Putamen (tissue), 1 donor: ENCODE measurements around the gene EEIG1.
A peak's percentile ranks its signal among the peaks of the same experiment; 100 is the strongest.

Experiments used
- DNase-seq: peaks from one replicate; pipeline ENCODE4 v3.0.0-alpha.2; 2016; ENCODE audit warnings: low spot score

EEIG1 gene

GRCh38 chr9:128001151-128001778 is 20.5 kb upstream of the EEIG1 start:
- DNase-seq = no peak

DNA sequence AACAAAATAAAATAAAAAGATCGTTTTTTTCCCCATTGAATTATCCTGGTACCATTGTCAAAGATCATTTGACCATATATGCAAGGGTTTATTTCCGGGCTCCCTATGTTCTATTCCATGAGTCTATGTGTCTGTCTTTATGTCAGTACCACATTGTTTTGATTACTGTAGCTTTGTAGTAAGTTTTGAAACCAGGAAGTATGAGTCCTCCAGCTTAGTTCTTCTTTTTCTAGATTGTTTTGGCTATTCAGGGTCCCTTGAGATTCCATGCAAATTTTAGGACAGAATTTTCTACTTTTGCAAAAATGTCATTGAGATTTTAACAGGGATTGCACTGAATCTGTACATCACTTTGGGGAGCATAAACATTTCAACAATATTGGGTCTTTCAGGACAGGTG is 18.7 kb upstream of the EEIG1 start:
- DNase-seq = no peak

DNA sequence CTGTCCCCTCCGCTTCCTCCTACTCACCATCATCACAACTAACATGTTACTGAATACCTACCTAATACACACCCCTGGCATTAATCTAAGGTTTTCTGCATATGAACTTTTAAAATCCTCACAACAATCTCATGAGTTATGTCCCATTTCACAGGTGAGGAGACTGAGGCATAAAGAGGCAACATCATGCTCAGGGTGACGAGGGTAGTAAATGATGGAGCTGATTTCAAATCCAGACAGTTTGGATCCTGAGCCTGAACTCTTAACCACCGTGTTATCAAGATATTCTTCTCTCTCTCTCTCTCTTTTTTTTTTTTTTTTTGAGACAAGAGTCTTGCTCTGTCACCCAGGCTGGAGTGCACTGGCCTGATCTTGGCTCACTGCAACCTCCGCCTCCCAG is 12.9 kb upstream of the EEIG1 start:
- DNase-seq = no peak

GRCh38 chr9:127991757-127992274 is 11.0 kb upstream of the EEIG1 start:
- no peak for DNase-seq

DNA sequence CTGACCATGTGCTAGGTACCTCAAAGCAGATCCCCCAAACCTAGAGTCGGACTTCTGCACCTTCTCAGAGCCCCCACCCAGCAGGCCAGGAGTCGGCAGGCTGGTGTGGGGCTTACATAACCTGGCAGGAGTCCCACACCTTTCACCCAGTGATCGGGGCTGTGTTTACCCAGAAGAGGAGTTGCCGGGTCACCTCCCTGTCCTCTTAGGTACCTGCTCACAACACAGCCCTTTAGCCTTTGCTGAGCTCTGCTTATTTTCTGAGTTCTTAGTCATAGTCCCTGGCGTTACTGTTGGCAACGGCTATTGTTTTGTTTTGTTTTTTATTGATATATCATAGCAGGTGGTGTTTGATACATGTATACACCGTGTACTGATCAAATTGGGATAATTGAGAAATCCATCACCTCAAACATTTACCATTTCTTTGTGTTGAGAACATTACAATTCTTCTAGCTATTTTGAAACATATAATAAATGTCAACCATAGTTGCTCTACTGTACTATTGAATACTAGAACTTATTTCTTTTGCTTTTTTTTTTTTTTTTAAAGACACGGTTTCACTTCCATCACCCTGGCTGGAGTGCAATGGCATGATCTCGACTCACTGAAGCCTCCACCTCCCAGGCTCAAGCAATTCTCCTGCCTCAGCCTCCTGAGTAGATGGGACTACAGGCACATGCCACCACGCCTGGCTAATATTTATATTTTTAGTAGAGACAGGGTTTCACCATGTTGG is 10.4 kb upstream of the EEIG1 start:
- DNase-seq = no peak

DNA sequence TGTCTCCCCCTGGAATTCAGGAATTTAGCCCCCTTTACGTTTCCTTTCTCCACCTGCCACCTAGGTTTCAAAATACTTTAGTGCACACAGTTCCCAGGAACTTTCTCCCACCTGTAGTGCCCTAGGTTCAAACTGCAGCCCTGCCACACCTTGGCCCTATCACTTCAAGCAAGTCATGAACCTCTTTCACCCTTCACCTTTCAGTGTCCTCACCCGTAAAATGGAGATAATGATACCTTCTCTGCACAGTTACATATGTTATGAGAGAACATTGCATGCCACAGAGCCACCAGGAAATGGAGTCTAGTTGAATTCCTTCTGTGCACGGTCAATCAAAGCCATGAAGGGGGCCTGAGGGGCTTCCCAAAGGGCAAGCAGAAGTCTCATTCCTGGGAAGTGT is 9.8 kb upstream of the EEIG1 start:
- no peak for DNase-seq

- no peak for DNase-seq
These were observed 8.3 kb upstream of the EEIG1 start for GRCh38 chr9:127989094-127989493.

- DNase-seq = no peak
These were observed 6.4 kb upstream of the EEIG1 start for GRCh38 chr9:127987103-127987614.

DNA sequence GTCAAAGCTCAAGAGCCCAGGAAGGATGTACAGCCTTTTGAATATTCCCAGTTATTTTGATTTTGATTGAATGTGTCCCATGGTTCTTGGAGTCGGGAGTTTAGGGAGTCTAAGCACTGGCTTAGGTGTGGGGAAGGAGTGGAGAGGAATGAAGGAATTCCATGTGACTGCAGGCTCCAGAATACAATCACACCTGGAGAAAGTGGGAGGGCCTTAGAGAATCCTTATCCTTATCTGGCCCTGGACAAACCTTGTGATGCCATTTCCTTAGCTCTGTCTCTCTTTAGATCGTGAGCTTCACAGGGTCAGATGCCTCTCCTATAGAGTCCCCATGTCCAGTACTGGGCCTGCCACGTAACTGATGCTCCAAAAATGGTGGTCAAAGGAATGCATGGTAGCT is 4.2 kb upstream of the EEIG1 start:
- DNase-seq = no peak

DNA sequence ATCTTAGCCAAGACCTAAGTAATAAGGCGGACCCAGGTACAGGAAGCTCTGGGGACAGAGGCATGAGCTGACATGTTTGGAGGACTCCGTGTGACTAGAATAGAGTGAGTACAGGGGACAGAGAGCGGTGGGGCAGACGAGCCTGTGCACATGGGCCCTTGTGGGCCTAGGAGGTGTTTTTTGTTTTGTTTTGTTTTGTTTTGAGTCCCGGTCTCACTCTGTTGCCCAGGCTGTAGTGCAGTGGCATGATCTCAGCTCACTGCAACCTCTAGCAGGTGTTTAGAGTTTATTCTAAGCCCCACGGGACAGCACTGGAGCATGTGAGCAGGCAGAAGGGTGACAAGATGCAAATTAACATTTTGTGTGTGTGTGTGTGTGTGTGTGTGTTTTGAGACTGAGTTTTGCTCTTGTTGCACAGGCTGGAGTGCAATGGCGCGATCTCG is 3.1 kb upstream of the EEIG1 start:
- no peak for DNase-seq

GRCh38 chr9:127982912-127983311 is 2.1 kb upstream of the EEIG1 start:
- no peak for DNase-seq

DNA sequence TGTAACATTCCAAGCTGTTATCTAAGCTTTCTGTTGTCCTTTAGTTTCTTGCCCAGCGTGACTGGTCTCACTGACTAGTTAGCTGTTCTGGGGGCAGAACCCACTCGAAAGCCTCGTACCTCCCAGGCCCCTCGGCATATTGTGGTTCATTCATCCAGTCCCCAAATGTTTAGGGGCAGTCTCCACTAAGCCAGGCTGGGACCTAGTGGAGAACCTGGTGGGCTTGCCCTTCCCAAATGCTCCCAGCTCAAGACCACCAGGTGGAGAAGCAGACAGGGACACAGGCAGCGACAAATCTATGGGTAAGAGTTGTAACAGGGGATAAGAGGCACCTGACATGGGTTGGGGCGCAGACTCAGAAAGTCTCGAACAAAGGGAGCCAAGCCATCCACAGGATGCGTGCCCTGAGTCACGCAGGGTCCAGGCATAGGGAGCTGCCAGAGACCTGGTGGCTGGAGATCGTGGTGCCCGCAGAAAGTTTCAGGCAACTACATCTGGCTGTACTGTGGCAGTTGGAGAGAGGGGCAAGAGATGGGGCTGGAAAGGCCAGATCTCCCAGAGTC is 851 bp upstream of the EEIG1 start:
- DNase-seq = no peak

DNA sequence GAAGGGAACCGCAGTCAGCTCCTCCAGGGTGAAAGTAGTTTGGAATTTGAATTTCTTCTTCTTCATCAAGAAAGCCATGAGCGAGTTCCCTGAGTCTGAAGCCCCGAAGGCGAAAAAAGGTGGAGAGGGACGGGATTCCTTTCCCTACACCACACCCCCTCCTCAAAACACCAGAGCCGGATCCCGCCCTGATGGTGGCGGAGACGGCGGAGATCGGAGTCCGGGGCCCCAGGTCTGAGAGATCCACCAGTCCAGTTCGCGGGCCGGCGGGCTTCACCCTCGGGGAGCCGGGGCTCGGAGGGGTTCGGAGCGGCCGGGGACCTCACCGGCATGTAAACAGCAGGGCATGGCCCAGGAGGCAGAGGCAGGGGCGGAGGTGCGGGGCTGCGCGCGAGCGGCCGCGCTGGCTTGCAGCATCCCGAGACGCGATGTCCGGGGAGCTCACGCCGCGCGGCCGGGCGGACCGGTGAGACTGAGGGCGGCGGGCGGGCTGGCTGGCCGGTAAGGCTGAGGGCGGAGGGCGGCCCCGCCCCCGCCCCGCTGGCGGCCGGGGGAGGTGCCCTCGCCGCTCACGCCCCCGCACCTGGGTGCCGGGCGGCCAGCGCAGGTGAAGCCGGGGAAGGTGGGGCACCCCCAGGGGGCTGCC is 606 bp downstream of the EEIG1 start:
- DNase-seq = no peak

DNA sequence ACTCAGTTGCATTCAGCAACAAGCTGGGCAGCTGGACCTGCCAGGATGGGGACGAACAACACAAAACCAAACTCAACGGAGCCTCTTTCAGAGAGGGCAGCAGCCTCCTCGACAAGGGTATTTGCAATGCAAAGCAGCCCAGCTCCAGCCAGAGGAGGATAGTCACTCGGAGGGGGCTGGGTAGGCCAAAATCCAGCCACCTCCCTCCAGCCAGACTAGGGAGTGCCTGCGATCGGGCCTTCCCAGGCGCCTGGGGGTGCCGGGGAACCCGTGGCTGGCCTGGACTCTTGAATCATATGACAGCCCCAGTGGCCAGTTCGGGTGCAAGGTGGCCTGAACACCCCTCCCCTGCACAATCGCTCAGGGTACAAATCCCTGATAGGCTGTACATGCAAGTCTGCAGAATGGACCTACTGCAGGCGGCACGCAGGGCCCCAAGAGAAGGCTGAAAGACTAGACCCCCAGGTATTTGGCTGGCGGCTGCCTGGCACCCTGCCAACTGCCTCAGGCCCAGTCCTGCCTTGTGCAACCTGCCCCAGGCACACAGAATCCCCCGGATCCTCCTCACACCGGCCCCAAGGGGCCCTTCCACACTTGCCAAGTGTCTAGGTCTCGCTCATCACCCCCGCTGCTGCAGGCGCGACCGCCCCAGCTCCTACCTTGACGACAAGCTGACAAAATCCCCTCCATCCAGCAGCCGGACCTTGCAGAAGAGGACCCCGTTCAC is 1.3 kb downstream of the EEIG1 start:
- DNase-seq = peak; percentile 94

- no peak for DNase-seq
These were observed 1.8 kb downstream of the EEIG1 start for GRCh38 chr9:127979015-127979332.

DNA sequence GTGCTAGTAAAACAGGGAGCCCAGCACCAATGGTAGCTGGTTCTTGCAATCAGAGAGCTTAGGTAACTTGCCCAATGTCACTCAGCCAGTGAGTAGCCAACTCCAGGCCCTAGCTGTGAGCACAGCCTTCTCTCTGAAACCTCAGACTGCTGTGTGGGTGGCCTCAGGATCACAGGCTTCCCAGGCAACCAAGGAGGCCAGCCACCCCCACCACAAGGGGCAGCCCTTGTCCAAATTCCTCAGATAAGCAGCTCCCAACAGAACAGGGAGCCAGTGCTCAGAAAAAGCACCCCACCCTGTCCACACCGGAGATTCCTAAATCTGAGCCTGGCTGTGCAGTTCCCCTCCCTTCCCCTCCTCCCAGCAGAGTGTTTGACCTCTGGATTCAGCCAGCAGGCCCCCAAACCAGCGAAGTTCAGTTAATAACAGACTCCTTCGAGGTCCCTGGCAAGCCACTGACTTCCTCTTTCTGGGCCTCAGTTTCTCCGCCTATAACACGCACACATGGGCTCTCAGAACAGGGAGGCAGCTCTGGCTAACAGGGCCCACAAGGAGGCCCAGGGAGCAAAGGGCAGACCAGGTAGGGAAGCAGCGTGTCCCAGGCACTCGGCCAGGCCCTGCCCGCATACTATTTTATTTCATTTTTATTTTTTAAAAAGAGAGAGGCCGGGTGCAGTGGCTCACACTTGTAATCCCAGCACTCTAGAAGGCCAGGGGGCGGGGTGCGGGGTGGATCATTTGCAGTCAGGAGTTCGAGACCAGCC is 2.7 kb downstream of the EEIG1 start:
- DNase-seq = no peak

DNA sequence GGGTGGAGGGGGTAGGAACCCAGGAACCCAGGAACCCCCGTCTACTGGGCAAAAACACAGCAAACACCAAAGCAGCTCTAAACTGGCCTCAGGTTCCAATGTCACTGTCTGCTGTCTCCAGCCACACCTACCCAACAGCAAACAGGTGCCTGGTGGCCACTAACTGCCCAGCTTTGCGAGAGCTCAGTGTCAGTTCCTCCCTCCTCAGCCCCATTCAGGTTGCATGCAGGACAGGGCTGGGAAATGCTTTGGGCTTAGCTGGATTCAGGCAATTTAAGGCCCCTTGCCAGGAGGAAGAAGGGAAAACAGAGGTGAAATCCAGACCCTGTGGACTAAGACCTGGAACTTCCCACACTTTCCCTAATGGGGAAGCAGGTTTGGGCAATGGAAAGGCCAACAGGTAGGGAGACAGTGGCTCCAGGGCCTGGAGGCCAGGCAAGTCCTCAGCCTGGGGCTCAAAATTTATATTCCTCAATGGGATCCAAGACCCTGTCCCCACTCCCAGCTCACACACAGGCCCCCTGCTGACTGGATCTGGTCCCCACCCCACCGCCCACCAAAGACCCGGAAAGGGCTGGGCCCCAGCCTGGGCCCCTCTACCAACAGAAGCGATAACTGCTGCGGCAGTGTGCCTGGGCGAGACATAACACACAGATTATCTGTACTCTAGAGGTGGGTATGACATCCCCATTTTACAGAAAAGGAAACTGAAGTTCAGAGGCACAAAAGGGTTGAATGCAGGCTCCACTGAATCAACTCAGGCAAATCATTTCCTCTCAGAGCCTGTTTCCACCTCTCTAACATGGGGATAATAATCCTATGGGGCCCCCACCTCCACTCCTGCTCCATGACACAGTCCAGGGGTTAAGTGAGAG is 3.5 kb downstream of the EEIG1 start:
- no peak for DNase-seq

DNA sequence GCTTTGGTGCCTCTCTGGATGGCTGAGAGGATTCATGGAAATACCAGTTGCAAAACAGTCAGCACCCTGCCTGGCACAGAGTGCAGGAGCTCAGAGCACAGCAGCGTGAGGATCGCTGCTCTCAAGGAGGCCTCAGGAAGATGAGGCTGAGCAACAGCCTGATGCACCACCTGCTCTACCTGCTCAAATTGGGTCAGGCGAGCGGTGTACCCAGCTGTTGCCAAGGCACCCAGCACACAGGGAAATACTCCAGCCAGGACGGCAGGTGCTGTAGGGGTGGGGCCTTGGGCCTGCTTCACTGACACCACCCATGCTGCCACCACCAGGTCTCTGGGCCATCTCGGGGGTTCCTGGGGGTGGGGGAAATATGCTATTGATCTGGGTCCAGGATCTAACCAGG is 4.3 kb downstream of the EEIG1 start:
- DNase-seq = no peak

DNA sequence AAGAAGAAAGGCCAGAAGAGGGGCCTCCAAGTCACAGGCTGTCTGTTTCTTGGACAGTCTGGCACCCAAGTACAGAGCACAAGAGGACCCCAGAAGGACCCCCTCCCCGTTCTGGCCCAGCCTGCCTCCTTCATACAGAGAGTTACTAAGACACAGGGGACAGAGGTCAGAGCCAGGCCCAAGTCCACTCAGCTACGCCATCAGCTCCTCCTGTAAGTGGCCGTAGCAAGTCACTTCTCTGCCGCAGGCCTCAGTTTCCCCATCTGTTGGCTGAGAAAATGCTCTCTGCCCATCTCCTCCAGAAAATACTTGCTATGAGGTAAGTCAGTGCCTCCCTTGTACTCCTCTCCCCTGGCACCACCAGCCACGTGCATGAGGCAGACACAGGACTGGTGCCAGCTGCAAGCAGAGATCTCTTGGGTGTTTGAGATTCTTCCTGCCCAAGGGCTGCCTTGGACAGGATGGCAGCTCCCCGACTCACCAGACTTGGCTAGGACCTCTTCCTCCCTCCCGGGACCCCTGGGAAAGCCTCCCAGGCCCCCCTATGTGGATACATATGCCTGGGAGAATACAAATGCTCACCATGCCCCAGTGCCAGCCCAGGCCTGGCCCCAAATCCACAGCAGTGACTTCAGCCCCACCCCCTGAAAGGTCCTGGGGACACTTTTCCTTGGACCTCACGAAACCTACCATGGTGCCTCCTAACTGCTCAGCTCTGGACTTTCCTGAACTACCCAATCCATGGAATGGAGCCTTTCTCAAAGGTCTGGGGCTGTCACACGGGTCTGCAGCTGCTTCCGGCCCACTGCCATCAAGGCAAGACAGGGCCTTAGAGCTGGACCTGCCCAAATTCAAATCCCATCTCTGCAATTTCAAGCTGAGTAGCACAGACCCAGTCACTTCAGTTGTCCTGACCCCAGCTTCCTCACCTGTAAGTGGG is 5.1 kb downstream of the EEIG1 start:
- no peak for DNase-seq
